ENCODE results near the gene KCNN3.

DNA sequence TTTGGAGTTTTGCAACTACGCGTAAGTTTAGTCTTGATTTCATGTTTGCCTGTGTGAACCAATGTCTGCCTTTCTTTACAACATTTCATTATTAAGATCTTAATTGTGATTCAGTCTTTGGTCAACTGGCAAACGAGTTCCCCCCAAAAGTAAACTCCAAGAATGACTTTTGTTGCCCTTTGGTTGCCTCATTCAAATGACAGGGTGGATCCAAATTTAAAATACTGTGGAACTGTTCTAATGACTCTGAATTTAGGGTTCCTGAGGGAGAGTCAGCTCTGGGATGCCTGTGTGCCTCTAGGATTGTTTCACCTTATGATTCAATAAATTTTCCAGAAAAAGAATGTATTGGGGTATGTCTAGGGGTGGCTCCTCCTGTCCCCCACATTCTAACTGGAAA lies 105.3 kb downstream of the KCNN3 start:
- TF ChIP-seq, protein P1, sequence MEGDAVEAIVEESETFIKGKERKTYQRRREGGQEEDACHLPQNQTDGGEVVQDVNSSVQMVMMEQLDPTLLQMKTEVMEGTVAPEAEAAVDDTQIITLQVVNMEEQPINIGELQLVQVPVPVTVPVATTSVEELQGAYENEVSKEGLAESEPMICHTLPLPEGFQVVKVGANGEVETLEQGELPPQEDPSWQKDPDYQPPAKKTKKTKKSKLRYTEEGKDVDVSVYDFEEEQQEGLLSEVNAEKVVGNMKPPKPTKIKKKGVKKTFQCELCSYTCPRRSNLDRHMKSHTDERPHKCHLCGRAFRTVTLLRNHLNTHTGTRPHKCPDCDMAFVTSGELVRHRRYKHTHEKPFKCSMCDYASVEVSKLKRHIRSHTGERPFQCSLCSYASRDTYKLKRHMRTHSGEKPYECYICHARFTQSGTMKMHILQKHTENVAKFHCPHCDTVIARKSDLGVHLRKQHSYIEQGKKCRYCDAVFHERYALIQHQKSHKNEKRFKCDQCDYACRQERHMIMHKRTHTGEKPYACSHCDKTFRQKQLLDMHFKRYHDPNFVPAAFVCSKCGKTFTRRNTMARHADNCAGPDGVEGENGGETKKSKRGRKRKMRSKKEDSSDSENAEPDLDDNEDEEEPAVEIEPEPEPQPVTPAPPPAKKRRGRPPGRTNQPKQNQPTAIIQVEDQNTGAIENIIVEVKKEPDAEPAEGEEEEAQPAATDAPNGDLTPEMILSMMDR (IDR thresholded peaks at IDR 0.05; ENCODE audit: poor library complexity, severe bottlenecking), result no peak
- no peak for TF ChIP-seq EP300 (conservative IDR thresholded peaks at IDR 0.05; ENCODE audit: poor library complexity, severe bottlenecking)
